GM21515 (cell line): ENCODE results near the gene ZMIZ1.

ENCODE experiments used
- ATAC-seq: cut with Tn5 transposase; IDR thresholded peaks from one replicate; pipeline ENCODE4 v1.9.1; 2021; ENCODE audit not compliant: unreplicated experiment

Gene ZMIZ1

DNA sequence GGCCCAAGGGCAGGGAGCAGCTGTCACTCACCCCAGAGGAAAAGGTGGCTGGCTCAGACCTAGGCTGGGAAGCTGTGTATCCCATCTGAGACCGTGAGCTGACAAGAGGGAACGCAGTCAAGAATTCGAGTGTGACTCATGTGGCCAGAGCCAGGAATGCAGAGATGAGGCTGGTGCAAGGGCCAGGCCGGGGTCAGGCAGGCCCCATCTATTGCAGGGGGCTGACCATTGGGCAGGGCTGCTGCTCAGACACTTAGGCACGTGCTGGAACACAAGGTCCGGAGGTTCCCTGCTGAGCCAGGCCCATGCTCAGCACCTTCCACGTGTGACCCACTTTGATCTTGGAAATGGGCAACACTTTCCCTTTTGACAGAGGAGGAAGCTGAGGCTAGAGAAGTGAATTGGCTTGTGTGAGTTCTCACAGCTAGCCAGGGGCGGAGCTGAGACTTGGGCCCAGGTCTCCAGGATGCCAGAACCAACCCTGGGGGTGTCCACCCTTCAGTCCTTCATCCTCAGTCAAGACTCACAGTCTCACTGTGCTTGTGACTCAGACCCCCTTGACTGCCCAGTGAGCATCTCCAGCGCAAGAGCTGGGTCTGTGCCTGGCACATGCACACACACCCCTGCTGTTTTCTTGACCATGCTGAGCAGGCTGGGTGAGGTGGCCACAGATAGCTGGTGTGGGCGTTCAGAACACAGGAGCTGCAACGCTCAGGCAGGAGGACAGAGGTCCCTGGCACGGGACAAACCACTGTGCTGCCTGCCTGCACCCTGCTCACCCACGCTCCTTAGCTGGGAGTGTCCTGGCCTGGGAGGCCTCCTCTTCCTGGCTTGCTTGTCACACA, 230.9 kb downstream of the ZMIZ1 start:
- ATAC-seq = no peak

DNA sequence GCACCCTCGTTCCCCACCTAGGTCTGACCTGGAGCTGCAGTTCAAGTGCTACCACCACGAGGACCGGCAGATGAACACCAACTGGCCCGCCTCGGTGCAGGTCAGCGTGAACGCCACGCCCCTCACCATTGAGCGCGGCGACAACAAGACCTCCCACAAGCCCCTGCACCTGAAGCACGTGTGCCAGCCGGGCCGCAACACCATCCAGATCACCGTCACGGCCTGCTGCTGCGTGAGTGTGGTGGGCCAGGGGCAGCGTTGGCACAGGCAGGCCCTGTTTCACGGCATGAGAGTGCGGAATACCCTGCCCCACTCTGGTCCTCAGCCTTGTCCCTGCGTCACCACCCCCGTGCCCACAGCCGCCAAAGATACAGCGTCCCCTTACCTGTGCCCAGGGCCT, 231.9 kb downstream of the ZMIZ1 start:
- ATAC-seq = no peak

DNA sequence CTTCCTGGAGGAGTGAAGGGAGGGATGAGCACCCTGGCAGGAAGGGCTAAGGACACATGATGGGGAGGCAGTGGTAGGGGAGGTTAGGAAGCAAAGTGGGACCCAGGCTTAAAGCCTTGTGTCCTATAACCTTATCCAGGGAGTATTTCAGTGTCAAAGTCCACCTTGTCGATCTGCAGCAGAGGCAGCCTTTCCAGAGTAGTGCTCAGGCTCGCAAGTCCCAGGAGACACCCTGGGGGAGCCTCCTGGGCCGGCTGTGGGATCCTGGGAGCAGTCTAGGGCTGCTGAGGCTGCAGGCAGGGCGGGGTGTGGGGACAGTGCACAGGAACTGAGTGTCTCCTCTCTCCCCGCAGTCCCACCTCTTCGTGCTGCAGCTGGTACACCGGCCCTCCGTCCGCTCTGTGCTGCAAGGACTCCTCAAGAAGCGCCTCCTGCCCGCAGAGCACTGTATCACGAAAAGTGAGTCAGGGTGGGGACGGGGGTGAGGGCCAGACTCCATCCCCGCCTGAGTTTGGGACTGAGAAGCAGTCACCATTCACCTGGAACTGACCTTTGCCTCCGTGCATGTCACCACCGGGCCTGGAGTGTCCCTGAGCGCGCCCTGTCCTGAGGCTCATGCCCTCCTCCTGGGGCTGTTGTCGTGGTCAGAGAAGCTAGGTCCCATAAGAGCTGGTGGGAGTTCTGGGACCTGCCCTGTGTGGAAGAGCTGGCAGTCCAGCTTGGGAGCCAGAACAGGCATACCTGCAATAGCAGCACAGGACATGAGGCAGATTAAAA, 233.2 kb downstream of the ZMIZ1 start:
- no peak for ATAC-seq

DNA sequence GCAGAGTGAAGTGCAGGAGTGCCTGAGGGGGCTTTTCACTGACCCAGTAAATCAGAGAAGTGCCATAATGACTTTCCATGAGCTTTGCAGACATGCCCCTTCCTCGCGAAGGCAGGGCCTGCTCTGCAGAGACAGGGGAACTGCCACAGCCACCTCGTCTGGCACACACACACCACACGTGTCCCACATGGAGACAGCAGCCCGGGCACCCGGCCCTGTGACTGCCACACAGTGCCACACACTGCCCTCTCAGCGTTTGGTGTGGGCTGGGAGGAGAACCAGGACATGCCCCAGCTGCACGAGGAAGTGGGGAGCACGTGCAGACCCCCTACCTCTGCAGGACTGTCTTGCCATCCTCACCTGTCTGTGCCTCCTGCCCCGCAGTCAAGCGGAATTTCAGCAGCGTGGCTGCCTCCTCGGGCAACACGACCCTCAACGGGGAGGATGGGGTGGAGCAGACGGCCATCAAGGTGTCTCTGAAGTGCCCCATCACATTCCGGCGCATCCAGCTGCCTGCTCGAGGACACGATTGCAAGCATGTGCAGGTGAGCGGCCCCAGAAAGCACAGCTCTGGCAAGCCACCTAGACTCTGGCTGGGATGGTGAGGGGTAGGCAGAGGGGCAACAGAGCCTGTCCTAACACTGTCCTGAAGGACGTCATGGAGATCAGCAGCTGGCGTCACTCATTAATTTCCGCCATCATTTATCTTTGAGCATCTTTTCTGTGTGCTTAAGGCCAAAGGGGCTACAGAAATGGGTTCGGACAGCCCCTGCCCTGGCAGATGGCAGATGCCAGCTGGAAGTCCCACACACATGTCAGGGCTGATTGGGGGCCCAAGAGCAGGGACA, 235.1 kb downstream of the ZMIZ1 start:
- ATAC-seq = no peak

DNA sequence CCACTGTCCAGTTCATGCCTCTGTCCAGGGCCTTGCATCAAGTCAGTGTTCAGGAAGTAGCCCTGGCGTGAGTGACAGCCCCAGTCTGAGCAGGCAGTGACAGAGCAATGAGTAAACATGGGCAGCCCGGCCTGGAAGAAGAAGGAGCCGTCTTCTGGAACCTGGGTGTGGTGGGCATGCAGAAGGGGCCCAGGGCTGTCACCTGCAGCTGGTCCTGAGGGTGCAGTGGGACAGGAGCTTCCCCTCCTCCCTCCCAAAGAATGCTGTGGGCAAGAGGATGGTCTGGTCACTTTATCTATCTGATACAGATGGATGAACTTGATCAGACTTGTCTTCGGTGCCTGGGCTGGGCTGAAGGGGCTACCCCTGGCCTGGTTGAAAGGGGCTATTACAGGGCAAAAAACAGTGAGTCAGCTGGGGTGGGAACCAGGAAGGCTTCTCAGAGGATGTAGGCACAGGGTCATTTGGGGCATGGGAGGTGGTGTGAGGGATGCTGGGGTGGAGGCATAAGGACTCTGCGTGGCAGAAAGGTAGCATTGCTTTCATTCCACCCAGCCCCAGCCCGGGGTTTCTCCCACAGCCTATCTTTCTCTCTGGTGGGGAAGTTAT, 235.8 kb downstream of the ZMIZ1 start:
- ATAC-seq = no peak

DNA sequence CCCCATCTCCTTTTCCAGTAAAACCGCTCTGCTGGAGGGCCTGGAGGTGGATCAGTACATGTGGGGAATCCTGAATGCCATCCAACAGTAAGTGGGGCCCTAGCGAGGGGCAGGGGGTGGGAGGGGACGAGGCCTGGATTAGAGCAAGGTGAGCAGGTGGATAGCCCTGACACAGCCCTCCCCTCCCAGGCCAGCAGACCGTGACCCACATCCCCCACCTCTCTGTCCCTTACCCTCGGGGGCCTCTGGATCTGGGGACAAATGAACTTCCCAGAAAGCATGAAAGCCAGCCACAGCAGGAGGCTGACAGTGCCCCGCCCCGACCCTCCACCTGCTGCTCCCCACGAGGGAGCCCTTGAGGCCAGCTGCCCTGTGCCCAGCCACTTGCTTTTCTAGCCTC, 236.7 kb downstream of the ZMIZ1 start:
- no peak for ATAC-seq

DNA sequence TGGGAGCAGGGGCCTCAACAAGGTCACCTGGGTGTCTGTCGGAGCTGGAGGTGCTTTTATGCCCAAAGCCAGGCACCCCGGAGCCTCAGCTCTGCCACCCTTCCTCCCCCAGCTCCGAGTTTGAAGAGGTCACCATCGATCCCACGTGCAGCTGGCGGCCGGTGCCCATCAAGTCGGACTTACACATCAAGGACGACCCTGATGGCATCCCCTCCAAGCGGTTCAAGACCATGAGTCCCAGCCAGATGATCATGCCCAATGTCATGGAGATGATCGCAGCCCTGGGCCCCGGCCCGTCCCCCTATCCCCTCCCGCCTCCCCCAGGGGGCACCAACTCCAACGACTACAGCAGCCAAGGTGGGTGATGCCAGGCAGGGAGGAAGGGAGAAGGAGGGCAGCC, 237.2 kb downstream of the ZMIZ1 start:
- ATAC-seq = no peak

DNA sequence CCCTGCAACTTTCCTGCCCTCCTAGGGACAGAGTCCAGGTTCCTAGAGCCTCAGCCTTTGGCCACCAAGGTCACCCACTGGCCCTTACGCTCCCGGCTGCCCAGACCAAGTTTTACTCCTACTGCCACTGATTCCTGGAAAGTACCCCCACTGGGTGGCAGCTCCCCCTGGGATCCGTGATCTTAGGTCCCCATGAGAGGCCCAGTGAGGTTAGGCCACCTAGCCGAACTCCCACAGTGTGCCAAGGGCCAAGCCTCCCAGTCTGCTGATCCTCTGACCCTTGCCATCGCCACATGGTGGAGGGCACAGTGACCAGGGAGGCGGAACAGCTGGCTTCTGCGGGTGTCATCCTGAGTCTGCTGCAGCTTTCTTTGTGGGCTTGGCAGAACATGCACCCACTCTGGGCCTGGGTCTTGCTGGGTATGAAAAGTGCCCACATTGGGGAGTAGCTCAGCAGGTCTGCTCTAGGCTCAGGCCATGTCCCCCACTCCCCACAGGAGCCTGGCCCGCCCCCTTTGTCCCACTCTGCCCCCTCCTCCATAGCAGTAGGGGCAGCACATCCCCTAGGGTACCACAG, 238.0 kb downstream of the ZMIZ1 start:
- ATAC-seq = no peak

DNA sequence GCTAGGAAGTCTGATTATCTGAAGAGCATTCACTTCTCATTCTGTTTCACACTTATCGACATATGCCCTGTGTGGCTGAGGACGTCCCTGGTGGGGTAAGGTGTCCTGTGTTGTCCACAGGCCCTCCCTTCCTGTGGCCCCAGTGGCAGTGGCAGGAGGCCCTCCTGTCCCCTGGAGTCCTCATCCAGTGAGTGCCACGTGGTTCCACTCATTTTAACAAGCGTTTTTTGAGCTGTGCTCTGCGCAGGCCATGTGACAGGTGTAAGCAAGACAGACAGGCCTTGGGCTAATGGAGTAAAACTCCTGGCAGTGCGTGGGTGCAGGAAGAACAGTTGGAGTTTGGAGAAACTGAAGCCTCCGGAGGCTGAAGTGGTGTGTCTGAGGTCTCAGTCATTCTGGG, 239.2 kb downstream of the ZMIZ1 start:
- no peak for ATAC-seq

DNA sequence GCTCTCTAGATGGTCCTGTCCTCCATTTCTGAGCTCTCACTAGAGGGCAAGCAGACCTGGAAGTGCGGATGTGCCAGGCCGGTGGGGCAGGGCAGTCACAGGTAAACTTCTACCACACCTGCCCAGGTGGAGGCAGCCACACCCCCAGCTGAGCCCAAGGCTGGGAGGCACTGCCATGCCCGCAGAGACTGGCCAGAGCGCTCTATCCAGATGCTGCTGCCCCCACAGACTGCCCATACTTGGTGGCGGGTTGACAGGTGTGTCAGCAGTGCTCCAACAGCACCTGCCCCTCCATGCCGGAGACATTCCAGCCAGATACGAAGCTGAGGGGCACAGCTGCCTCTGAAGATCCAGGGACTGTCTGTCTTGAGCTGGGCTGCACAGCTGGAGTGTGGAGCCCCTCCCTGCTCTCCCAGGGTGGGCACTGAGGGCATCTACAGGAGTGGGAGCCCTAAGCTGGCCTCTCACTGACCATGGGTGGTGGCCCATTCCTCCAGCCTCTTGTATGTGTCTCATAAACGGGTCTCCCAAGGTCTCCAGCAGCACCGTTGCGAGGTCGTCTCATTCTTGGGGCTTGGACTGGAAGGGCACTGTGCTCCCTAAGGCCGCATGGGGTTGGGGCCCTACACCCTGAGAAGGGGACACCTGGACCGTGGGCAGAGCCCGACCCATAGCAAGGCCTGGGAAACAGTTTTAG, 240.4 kb downstream of the ZMIZ1 start:
- ATAC-seq = no peak

DNA sequence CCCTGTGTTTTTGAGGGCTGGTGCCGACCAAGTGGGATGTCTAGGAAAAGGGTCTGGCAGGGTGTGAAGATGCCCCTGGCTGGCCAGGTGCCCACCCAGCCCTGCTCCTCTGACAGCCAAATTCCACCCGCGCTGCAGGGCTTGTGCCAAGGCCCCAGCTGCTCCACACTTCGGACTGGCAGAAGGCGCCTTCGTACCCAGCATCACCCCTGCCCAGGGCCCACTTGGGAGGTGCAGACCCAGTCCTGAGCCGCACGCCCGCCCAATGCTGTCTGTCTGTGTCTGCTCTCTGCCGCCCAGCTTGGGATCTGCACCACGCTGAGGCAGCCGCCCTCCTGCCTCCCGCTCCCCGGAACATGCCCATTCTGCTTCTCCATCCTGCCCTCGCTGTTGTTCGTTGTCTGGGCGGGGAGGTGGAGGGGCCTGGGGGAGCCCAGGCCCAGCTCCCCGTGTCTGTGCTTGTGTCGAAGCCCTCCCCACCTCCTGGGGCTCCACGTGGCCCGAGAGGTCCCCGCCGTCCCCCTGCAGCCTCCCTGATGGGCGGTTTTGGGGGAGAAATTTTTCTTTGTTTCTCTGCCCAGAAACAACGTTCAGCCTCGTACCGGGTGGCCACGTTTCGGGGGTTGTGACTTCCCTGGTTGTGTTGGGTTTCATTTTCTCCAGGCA, 241.6 kb downstream of the ZMIZ1 start:
- ATAC-seq = no peak

DNA sequence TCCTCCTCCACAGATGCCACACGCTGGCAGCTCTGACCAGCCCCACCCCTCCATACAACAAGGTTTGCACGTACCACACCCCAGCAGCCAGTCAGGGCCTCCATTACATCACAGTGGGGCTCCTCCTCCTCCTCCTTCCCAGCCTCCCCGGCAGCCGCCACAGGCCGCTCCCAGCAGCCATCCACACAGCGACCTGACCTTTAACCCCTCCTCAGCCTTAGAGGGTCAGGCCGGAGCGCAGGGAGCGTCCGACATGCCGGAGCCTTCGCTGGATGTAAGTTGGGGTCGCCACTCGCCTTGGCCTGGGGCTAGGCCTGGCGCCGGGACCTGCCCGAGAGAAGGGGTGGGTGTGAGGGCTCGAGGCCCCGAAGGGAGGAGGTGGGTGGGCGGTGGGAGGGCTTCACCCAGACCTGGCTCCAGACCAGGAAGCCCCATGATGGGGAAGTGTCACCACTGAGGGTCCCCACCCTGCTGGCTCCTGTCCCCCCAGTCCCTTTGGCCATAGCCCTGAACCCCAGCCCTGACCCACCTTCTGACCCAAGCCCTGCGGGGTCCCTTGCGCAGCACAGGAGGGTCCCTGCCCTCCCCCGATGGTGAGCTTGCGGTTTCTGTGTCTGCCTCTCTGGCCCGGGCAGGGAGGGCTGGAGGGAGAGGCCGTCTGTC, 242.3 kb downstream of the ZMIZ1 start:
- no peak for ATAC-seq

DNA sequence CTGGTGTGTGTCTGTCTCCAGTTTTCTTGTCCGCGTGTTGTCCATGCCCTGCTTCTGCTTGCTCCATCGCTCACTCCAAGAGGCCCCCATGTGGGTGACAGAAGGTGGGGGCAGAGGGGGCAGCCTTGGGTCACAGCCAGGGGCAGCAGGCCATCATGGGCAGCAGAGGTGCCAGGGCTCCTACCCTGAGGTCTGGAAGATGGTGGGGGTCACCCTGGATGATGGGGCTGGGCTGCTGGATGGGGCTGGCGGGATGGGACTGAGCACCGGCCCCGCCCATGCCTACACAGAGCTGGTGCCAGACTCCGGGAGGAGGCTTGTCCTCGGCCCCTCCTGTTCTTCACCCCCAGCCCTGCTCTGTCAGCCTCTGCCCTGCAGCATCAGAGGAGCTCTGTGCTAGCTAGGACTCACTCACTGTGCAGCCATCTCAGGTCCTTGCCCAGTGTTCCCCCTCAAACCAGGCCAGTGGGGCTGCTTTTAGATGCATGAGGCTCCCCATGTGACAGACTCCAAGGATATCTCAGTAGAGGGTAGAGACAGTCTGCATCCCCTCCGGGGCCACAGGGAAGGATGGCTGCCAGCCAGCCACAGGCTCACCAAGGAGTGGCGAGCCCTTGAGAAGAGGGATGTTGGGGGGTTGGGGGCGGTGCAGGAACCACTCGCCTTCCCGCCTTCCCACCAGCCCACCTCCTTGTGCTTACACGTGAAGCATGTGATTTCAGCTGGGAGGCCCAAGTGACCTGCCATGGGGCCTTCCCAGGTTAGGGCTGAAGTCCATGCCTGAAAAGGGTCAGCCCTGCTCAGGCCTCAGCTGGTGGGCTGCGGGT, 243.0 kb downstream of the ZMIZ1 start:
- ATAC-seq = no peak

DNA sequence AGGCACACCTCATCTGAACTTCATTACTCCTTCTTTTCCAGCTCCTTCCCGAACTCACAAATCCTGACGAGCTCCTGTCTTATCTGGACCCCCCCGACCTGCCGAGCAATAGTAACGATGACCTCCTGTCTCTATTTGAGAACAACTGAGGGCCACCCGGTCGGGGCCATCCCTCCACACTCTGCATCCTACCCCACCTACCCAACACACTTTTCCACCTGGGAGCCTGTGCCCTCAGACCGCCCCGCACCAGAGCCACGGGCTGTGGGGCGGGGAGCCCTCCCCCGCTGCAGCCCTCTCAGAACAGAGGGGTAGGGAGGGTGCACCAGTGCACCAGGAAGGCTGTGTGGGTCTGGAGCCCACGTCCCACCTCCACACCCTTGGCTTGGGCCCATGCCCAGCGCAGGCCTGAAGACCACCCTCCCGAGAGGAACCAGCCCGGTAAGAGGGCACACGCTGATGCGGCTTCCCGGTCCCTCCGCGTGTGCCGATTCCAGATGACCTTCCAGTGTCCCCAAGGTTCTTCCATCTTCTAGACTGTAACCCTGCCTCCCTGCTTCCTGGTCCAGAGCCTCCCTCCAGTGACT, 243.9 kb downstream of the ZMIZ1 start:
- no peak for ATAC-seq

DNA sequence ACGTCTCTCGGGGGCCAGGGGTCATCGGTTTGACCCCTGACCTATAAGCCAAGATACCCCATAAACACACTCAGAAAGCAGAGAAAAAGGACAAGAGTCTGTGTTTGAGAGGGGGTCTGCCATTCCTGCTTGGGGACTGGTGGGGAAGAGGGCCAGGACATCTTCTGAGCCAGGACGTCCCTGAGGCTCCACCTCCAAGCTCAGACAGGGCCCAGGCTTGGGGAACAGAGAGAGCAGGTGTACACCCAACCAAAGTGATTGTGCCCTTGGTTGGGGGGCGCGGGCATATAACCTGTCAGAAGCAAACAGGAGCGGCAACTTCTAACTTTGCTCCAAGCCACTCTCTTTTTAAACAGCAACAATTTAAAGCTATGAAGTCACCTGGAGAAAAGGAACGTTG, 244.6 kb downstream of the ZMIZ1 start:
- no peak for ATAC-seq

DNA sequence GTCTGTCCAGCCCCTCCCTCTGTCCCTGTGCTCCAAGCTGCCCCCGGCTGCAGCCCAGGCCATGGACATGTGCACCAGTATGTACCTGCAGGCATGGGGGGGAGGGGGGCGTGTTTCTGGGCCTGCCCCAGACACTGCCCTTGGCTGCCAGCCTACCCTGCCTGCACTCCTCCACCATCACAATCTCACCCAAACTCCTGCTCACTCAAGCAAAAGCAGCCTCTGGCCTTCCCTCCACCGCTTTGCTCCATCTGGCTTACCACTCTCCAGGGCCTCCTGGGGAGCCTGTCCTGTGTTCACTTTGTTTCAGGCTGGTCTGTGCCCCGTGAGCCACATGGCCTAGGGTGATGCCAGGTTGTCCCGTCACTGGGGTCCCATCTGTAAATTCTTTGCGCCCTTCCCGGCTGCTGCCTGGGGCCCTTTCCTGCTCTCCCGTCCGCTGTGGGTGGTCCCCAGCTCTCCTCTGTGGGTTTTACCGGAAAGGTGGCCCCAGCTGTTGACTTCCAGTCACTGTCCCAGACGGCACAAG, 245.2 kb downstream of the ZMIZ1 start:
- no peak for ATAC-seq

DNA sequence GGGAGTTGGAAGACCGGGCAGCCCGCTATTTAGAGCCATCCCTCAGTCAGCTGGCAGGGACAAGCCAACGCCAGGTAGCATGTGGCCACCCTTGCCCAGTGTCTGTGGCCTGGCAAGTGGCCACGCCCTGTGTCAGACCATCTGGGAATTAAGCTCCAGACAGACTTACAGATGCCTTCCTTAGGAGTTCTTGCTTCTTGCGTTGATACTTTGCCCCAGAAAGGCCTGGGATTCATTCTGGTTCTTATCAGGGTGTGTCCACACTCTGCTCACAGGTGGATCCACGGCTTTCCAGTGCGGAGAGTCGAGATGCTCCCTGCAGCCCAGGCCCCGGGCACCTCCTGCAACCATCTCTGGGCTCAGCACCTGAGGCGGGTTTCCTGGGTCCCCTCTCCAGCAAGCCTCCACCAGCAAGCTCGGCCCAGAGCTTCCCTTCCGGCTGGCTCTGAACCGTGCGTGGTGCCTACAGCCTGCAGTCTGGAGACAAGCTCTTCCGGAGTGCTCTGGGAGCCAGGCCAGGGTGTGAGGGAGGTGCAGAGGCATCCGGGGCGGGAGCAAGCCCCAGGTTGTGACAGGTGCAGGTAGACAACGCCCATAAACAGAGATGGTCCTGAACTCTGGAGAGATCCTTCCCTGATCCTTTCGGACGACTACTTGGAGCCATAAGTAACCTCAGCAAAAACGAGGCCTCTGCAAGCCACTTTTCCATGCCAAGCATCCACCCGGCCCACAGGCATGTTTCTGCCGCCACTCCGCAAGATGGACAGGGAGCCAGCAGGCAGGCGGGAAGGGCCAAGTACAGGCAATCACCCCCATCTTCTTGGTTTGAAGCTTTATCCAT, 246.2 kb downstream of the ZMIZ1 start:
- no peak for ATAC-seq
